SKM-1 (cell line): ENCODE results near the gene FRMD5.
"Not testable (repeated sequence)": the region's sequence is repeated elsewhere in the genome, so short reads cannot be mapped to it uniquely, and the experiment has no call there.

ENCODE experiments used
- DNase-seq: peaks from one replicate; lab custom pipeline; 2025; ENCODE audit not compliant: unreplicated experiment; lab: John Stamatoyannopoulos, UW

The FRMD5 gene

GRCh38 chr15:44195151-44195740 is at the start of gene FRMD5:
Gene FRMD5, minus strand, starts transcription at chr15:44195271.
- peak; percentile 62 for DNase-seq

- DNase-seq, result no peak
Measured at GRCh38 chr15:44243829-44244228, 48.8 kb upstream of the FRMD5 start.

- DNase-seq, result no peak
Measured at GRCh38 chr15:44243141-44243540, 48.1 kb upstream of the FRMD5 start.

- DNase-seq, result no peak
Measured at GRCh38 chr15:44231842-44232241, 36.8 kb upstream of the FRMD5 start.

- not testable (repeated sequence) for DNase-seq
Measured at GRCh38 chr15:44229301-44229700, 34.2 kb upstream of the FRMD5 start.

GRCh38 chr15:44227584-44227983 is 32.5 kb upstream of the FRMD5 start:
- no peak for DNase-seq

- not testable (repeated sequence) for DNase-seq
Measured at GRCh38 chr15:44227001-44227400, 31.9 kb upstream of the FRMD5 start.

GRCh38 chr15:44222478-44222877 is 27.4 kb upstream of the FRMD5 start:
- no peak for DNase-seq

- no peak for DNase-seq
Measured at GRCh38 chr15:44219073-44219472, 24.0 kb upstream of the FRMD5 start.

GRCh38 chr15:44216958-44217357 is 21.9 kb upstream of the FRMD5 start:
- DNase-seq, result no peak

GRCh38 chr15:44215594-44215993 is 20.5 kb upstream of the FRMD5 start:
- DNase-seq, result no peak

- no peak for DNase-seq
Measured at GRCh38 chr15:44208956-44209355, 13.9 kb upstream of the FRMD5 start.

GRCh38 chr15:44207643-44208042 is 12.6 kb upstream of the FRMD5 start:
- DNase-seq, result no peak

GRCh38 chr15:44199393-44199792 is 4.3 kb upstream of the FRMD5 start:
- DNase-seq, result no peak

GRCh38 chr15:44194323-44195150 is 534 bp downstream of the FRMD5 start:
- DNase-seq, result no peak

- no peak for DNase-seq
Measured at GRCh38 chr15:44193651-44194322, 1.3 kb downstream of the FRMD5 start.

GRCh38 chr15:44188795-44189194 is 6.3 kb downstream of the FRMD5 start:
- DNase-seq, result no peak

- DNase-seq, result no peak
Measured at GRCh38 chr15:44186705-44187104, 8.4 kb downstream of the FRMD5 start.

- no peak for DNase-seq
Measured at GRCh38 chr15:44183363-44183762, 11.7 kb downstream of the FRMD5 start.

GRCh38 chr15:44181410-44181809 is 13.7 kb downstream of the FRMD5 start:
- DNase-seq, result no peak

- no peak for DNase-seq
Measured at GRCh38 chr15:44177139-44177538, 17.9 kb downstream of the FRMD5 start.

- no peak for DNase-seq
Measured at GRCh38 chr15:44173813-44174212, 21.3 kb downstream of the FRMD5 start.
